Fibroblast of the conjunctiva (primary cell): Measurements from ENCODE around the gene CREBBP.
"Not testable (repeated sequence)": the region's sequence is repeated elsewhere in the genome, so short reads cannot be mapped to it uniquely, and the experiment has no call there.

Source experiments
- DNase-seq: peaks from one replicate; pipeline ENCODE4 v3.0.0-alpha.2; 2010; ENCODE audit warnings: low read depth

CREBBP gene

GRCh38 chr16:3880623-3881498 is at the start of gene CREBBP:
Gene CREBBP (minus strand): TSS chr16:3880713. CDS start chr16:3879916, 797 bp downstream.
- DNase-seq, result peak; percentile 71

GRCh38 chr16:3927147-3927546 is 46.6 kb upstream of the CREBBP start:
- DNase-seq, result not testable (repeated sequence)

DNA sequence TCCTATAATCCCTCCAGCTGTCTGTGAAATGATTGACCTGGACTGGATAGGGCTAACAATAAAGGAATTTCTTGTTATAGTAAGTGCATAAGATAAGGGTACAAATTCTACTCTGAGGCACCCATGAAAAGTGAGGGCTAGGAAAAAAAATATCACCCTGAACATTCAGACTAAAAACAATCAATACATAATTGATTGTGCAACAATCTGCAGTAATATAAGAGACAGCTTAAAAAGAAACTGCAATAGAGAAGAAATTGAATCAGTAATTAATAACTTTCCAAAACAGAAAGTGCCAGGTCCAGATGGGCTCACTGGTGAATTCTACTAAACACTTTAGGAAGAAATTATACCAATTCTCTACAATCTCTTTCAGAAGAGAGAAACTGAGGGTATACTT is 44.2 kb upstream of the CREBBP start:
- no peak for DNase-seq

DNA sequence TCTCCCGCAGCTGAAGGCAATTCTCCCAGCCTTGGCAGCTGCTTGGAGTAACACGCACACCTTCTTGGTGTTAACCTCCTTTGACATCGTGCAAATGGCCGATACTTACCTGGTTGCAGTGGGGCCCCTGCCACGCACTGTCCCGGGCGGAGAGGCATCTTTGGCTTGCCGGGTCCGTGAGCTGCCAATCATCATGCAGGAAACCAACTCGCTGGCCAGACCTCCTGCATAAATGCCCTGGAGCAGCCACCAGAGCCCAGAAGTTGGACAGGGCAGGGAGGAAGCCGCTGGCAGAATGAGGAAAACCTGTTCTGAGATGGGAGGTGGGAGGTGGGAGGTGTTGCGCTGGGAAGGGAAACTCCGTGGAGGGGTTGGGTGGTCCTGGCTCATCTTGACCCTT is 41.7 kb upstream of the CREBBP start:
- DNase-seq, result no peak

DNA sequence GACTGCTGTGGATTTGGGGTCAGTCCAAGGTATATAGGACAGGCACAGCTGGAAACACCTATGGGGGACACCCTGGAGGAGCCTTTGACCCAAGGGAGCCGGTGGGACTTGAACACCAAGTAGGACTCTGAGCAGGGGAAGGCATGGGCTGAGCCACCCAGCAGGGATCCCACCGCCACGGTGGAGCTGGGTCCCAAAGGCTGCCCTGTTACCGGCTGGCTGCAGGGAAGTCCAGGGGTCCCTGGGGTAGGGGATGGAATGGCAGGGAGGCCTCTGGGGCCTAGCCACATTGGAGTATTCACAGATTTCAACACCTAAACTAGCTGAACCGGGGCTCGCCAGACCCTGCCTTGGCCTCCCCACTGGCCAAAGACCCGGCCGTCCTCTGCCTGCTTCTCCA is 39.7 kb upstream of the CREBBP start:
- no peak for DNase-seq

DNA sequence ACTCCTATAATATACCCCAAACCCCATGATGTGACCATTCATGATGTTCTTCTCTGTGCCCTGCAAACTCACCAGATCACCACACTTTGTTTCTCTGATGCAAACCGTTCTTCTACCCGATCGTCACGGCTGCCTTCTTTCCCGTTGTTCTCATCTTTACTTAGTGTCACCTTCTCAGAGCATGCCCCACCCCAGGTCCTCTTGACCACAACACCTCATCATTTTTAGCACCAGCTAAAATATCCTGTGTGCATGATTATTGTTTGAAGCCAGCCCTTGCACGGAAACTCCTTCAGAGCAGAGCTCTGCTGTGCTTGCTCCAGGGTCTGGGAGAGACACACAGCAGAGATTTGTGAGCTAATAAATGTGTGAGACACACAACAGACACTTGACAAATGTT is 38.9 kb upstream of the CREBBP start:
- no peak for DNase-seq

- DNase-seq, result no peak
Measured at GRCh38 chr16:3915426-3916260, 35.1 kb upstream of the CREBBP start.

DNA sequence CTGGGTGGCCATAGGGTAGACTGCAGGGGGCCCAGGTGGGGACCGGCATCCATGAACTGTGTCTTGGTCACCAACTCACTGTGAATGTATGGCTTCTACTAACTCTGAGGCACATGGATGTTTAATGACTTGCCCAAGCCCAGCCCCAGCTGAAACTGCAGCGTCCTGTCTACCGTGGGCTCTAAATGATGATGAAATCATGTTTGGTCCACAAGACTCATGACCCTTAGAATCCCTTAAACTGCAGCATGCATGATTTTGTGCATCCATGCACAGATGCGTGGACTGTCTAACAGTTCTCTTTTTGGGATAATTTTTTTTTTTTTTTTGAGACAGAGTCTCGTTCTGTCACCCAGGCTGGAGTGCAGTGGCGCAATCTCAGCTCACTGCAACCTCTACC is 32.4 kb upstream of the CREBBP start:
- no peak for DNase-seq

DNA sequence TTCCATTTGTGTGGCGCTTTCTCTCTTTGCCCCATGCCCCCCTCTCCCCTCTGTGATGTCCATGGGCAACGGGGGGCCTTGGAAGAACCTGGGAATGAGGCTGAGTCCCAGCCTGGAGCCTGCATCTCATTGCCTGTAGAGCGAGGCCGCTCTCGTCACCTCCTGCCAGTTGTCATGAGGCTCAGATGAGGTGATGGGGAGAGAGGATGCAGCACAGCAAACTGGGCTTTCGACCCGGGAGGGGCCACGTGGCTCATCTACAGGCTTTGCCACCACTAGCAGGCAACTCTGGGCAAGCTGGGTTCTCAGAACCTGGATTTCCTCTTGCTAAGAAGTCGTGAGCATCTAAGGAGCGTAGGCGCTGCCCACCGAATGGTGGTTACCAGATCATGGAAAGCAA is 31.9 kb upstream of the CREBBP start:
- no peak for DNase-seq

DNA sequence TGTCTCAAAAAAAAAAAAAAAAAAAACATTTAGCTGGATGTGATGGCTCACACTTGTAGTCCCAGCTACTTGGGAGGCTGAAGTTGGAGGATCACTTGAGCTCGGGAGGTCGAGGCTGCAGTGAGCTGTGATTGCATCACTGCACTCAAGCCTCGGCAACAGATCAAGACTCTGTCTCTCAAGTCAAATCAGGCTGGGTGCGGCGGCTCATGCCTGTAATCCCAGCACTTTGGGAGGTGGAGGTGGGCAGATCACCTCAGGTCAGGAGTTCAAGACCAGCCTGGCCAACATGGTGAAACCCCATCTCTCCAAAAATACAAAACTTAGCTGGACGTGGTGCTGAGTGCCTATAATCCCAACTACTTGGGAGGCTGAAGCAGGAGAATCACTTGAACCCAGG is 31.2 kb upstream of the CREBBP start:
- not testable (repeated sequence) for DNase-seq

DNA sequence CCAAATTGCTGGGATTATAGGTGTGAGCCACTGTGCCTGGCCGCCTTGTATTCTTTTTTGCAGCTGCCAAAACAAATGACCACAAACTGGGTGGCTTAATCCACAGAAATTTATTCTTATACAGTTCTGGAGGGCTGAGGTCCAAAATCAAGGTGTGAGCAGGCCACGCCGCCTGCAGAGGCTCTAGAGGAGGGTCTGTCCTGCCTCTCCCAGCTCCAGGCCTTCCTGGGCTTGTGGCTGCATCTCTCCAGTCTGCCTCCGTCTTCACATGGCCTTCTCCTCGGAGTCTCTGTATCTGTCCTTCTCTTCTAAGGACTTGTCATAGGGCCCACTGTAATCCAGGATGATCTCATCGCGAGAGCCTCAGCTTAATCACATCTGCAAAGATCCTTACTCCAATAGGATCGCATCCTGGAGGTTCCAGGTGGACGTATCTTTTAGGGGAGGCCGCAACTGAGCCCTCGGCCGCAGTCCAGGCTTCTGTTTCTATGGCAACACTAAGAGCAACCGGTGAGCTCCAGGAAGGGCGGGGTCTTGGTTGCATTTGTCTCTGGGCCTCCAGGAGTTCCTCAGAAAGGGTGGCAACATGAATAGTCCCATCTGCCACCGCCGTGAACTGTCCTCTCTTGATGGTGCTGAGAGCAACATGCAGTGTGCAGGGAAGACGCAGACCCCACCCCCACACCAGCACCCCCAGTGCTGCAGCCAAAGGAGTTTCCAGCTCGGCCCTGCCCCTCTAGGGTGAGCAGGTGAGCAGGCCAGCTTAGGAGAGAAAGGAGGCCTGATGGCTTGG is 29.5 kb upstream of the CREBBP start:
- DNase-seq, result no peak

DNA sequence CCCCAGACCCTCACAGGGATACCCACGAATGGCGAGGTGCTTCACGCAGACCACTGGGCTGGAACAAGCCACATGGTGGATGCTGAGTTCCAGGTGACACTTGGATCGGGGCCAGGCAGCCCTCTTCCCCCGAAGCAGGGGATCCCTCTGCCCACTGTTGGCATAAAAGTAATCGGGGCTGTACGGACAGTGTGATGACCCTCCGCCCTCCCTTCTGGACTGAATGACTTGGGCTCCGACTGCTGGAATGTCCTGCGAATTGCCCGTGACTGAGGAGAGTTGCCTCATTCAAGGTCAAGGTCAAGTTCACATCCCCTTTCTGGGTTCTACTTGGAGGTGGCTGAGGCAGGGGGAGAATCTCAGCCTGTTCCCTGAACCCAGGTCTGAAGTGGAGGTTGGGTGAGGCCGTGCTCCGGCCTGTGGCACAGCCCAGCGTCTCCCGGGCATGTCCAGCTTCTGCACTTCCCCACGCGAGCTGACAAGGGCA is 28.5 kb upstream of the CREBBP start:
- DNase-seq, result no peak

GRCh38 chr16:3907586-3907985 is 27.1 kb upstream of the CREBBP start:
- no peak for DNase-seq

GRCh38 chr16:3906363-3906762 is 25.9 kb upstream of the CREBBP start:
- no peak for DNase-seq

DNA sequence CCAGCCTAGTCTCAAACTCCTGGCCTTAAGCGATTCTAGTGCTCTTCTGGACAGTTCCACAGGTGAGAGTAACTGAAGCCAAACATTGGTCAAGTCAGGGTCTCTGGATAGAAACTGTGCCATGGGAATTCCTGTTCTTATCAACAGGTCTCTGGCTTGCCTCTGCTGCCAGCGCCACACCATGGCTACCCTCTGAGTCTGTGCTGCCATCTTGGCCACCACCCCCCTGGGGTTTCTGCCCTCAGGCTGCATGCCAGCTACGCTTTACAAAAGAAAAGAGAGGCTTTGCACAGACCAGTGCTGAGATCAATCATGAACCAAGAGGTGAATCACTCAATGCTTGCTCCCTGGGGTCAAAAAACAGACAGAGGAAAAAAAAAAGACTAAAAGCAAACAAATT is 24.4 kb upstream of the CREBBP start:
- no peak for DNase-seq

GRCh38 chr16:3890091-3890490 is 9.6 kb upstream of the CREBBP start:
- no peak for DNase-seq

DNA sequence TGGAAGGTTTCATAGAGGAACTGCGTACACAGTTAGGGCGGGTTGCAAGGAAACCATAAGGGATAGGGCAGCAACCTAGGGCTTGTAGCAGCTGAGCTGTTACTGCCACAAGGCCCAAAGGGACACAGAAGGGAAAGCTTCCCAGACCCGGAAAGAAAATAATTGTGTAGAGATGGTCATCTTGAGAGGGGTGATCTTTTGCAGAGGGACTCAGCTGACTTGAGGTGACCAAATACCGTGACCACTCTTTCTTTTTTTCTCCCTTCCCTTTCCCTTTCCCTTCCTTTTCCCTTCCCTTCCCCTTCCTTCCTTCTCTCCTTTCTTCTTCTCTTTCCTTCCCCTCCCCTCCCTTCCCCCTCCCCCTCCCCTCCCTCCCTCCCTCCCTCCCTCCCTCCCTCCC is 8.5 kb upstream of the CREBBP start:
- no peak for DNase-seq

DNA sequence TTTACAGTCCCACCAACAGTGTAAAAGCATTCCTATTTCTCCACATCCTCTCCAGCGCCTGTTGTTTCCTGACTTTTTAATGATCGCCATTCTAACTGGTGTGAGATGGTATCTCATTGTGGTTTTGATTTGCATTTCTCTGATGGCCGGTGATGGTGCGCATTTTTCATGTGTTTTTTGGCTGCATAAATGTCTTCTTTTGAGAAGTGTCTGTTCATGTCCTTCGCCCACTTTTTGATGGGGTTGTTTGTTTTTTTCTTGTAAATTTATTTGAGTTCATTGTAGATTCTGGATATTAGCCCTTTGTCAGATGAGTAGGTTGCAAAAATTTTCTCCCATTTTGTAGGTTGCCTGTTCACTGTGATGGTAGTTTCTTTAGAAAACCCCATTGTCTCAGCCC is 5.5 kb upstream of the CREBBP start:
- DNase-seq, result not testable (repeated sequence)

- DNase-seq, result no peak
Measured at GRCh38 chr16:3884398-3884797, 3.9 kb upstream of the CREBBP start.

GRCh38 chr16:3882531-3882930 is 2.0 kb upstream of the CREBBP start:
- DNase-seq, result no peak

- no peak for DNase-seq
Measured at GRCh38 chr16:3881499-3881990, 1.0 kb upstream of the CREBBP start.
